Activated T-helper 17 cell treated with anti-CD3 and anti-CD28 coated beads, Interleukin-2, amount 50 U/mL, for 72 hours (primary cell): ENCODE measurements around the gene PSMC5. TPM values are rescaled to one million over a fixed set of nuclear protein-coding genes. Genes with fewer than 3 reads are reported as not detected.
"Not testable (repeated sequence)": the region's sequence is repeated elsewhere in the genome, so short reads cannot be mapped to it uniquely, and the experiment has no call there.

Experiments used
- ATAC-seq: fragments of 150-1000 bp; cut with Tn5 transposase; replicated peaks from 2 replicates; pipeline ENCODE4 v1.10.0; 2021; ENCODE audit warnings: mild to moderate bottlenecking, moderate library complexity
- H3K27ac Mint-ChIP-seq: one replicate; pipeline ENCODE4 v1.8.0; 2022; ENCODE audit warnings: mixed read lengths
- H3K27me3 Mint-ChIP-seq: one replicate; pipeline ENCODE4 v1.8.0; 2022; ENCODE audit warnings: mixed read lengths
- H3K36me3 Mint-ChIP-seq: one replicate; pipeline ENCODE4 v1.8.0; 2022; ENCODE audit warnings: low read depth, mild to moderate bottlenecking, mixed read lengths
- H3K4me1 Mint-ChIP-seq: one replicate; pipeline ENCODE4 v1.8.0; 2022; ENCODE audit warnings: mixed read lengths
- H3K4me3 Mint-ChIP-seq: one replicate; pipeline ENCODE4 v1.8.0; 2022; ENCODE audit warnings: mild to moderate bottlenecking, mixed read lengths
- H3K9me3 Mint-ChIP-seq: one replicate; pipeline ENCODE4 v1.8.0; 2022; ENCODE audit warnings: mixed read lengths
- total RNA-seq, 2 donors: library from RNA; stranded (reverse); gene quantifications; one replicate each; pipeline ENCODE4 v1.2.3, GENCODE V29; 2022

Gene PSMC5
- total RNA-seq, 2 donors from 2014 or later: 102 to 172 TPM

DNA sequence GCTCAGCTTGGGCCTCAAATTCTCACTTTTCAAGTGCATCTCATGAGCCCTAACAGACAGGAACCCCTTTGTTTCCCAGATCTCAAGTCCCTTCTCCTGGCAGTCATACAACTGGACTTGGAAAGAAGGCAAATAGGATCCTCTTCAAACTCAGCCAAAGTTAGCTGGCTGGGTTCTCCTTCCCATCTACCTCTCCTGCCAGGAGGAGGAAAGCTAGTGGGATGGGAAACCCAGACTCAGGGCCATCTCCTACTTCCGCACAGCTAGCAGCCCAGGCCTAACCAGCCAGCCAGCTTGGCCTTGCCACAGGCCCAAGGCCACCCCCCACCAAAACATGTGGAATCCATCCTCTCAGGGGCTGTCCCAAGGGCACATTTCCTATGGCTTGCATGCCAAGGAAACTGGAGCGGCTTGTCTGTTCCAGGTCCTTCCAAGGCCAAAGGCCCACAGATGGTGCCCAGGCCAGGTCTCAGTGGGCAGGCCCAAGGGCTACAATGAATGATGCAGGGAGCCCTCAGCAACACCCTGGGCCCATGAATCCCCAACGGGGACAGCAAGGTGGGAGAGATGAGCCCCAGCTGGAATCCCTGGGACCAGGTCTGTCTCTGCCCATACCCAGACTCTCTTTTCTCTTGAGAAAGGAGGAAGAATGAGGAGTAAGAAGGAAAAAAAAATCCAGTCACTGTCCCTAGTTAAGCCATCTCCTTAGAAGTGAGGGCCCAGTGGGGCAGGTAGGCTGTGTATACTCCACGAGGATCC lies 13.5 kb downstream of the PSMC5 start:
- H3K27me3 Mint-ChIP-seq: no peaks in the 10 kb centered on the region
- H3K36me3 Mint-ChIP-seq: peaks cover 30% of the 10 kb centered on the region
- ATAC-seq: no peak
- peak overlapping the region; percentile 93 for H3K4me3 Mint-ChIP-seq
- H3K9me3 Mint-ChIP-seq: no peaks in the 10 kb centered on the region
- H3K27ac Mint-ChIP-seq: peak overlapping the region; percentile 96
- peaks cover 13% of the 10 kb centered on the region for H3K4me1 Mint-ChIP-seq

DNA sequence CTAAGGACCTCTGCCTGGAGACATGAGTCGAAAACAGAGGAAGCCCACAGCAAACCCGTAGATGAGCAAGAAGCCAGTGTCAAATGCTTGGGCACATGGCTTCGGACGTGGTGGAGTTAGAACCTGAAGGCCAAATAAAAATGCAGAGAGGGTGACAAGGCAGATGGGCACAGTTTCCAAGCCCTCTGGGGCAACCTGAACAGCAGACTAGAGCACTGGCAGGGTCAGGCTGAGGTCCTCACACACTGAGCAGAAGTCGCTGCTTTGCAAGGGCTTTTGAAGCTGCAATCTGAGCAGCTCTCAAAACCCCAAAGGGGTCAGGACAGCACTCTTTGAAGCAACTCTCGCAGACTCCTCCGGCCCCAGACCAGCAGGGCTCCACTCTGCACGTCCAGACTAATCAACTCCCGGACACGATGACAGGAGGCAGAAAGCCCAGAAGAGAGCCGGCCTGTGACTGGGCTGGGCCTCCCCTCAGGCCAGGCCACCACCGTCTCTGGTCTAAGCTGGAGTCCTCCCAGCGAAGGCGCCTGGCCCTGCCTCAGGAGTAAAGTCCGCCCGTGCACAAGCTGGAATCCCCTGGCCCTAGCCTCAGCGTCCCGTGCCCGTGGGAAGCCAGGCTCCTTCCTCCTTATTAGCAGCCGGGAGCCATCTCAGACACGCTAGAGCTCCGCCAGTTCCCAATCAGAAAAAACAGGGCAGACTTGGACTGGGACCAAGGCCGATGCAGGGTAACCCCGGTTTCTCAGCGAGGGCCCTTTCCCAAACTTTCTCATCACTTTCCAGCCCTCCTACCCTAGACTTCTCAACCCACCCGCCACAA lies 14.3 kb downstream of the PSMC5 start:
- Mint-ChIP-seq H3K9me3 (no peaks in the 10 kb centered on the region), H3K4me1 (peaks cover 13% of the 10 kb centered on the region), H3K27ac (peak overlapping the region; percentile 96), H3K4me3 (peak overlapping the region; percentile 93), H3K27me3 (no peaks in the 10 kb centered on the region), H3K36me3 (peaks cover 22% of the 10 kb centered on the region)
- no peak for ATAC-seq

DNA sequence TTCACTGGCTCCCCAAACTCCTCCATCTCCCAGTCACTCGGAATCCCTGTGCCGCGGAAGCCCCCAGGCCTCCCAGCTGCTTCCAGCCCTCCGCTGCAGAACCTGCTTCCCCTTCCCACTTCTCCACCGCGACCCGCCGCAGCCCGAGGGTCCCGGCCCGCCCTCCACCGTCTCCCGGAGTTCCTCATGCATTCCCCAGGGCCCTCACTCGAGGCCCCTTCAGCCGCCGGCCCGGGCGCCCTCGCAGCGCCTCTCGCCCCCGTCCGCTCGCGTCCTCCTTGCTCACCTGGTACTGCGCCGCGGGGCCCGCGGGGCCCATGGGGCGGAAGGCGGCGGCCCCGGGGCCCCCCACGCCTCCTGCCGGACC lies 14.9 kb downstream of the PSMC5 start:
- Mint-ChIP-seq H3K27ac (peak overlapping the region; percentile 96), H3K9me3 (no peaks in the 10 kb centered on the region), H3K4me1 (peaks cover 13% of the 10 kb centered on the region), H3K27me3 (no peaks in the 10 kb centered on the region), H3K4me3 (peak overlapping the region; percentile 93), H3K36me3 (peaks cover 16% of the 10 kb centered on the region)
- peak; percentile 20 for ATAC-seq

DNA sequence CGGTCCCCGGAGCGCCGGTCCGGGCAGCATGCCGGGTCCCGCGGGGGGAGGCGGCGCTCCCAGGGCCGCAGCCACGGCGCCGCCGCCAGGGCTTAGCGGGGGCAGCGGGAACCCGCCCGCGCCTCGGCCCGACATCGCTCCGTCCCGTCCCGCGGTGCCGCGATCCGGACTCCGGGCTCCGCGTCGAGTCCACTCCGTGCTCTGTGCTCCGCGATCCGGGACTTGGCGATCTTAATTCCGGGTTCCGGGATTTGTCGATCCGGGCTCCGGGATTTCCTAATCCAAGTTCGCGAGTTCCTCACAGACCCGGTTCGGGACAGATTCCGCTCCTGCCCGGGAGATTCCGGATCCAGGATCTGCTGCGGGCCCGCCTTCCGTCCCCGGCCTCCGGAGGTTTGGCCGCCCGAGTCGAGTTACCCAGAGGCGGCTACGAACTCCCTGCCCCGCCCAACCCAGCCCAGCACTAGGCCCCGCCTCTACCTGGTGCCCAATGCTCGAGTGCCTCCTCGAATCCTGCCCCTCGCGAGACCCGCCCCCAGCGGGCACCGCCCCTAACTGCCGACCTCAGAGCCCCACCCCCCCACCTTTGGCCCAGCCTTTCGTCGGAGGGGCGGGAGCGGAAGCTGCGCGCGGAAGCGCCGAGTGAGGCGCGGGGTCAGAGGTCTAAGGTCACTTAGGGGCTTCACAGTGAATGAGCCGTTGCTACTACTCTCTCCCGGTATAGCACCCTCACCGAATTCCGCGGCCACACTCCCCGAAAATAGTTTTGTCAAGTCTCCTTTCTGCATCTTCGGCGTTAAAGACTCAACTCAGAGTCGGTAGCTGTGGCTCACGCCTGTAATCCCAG lies 15.5 kb downstream of the PSMC5 start, which contains the start of gene SMARCD2:
Gene SMARCD2 (minus strand): TSS at position 146 of the 847 bp plus-strand sequence. CDS start 11 bp downstream, at position 135.
- Mint-ChIP-seq H3K4me3 (peak within 1 kb of the TSS; percentile 93), H3K27ac (peak within 1 kb of the TSS; percentile 96), H3K36me3 (peaks cover 15% of the 10 kb centered on the region), H3K27me3 (no peaks in the 10 kb centered on the region), H3K4me1 (peaks cover 13% of the 10 kb centered on the region), H3K9me3 (no peaks in the 10 kb centered on the region)
- peak; percentile 93 for ATAC-seq

DNA sequence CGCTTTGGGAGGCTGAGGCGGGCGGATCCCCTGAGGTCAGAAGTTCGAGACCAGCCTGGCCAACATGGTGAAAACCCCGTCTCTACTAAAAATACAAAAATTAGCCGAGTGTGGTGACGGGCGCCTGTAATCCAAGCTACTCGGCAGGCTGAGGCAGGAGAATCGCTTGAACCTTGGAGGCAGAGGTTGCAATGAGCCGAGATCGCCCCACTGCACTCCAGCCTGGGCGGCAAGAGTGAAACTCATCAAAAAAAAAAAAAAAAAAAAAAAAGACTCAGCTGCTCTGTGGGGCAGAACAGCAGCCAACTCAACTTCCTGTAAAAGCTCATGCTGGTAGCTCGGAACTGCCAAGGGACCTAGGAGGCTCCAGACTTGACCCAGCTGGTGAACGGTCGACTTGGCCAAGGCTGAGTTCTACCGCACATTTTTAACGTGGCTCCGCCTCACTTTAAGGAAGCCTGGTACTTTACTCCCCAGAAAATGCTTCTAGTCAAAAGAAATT lies 16.2 kb downstream of the PSMC5 start:
- peaks cover 17% of the 10 kb centered on the region for H3K4me1 Mint-ChIP-seq
- peaks cover 20% of the 10 kb centered on the region for H3K36me3 Mint-ChIP-seq
- H3K27me3 Mint-ChIP-seq, H3K9me3 Mint-ChIP-seq: not testable (repeated sequence)
- peak overlapping the region; percentile 93 for H3K4me3 Mint-ChIP-seq
- ATAC-seq: peak; percentile 12
- H3K27ac Mint-ChIP-seq: peak overlapping the region; percentile 86

DNA sequence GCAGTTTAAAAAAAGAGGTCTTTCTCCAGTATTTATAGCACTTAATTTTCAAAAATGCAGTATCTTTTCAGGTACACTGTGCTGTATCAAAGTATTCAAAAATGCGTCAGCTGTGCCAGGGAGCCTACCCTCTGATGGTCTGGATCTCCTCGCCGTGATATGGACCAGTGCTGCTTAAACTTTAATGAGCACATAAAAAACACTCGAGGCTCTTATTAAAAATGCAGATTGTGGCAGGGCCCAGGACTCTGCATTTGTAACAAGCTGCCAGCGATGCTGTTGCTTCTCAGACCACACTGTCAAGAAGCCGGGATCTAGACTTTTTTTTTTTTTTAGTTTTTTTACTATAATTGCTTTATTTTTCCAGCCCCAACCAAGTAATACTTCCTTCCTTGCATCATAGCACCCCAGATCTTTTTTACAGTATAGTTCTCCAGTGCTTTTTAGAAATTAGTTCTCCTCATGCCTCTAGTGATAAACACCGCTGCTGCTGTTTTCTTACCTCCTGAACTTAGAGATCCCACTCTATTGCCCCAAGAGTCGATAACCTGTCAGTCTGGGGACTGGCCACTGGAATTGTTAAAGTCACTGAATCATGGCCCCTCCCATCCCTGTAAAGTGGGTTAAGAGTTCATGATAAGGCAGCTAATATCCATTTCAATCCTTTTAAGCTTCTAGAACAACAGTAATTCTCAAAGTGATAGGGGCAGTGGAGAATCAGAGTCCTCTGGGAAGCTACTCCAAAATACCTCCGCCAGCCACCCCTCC lies 16.9 kb downstream of the PSMC5 start:
- H3K4me3 Mint-ChIP-seq: peak overlapping the region; percentile 93
- peak overlapping the region; percentile 86 for H3K27ac Mint-ChIP-seq

DNA sequence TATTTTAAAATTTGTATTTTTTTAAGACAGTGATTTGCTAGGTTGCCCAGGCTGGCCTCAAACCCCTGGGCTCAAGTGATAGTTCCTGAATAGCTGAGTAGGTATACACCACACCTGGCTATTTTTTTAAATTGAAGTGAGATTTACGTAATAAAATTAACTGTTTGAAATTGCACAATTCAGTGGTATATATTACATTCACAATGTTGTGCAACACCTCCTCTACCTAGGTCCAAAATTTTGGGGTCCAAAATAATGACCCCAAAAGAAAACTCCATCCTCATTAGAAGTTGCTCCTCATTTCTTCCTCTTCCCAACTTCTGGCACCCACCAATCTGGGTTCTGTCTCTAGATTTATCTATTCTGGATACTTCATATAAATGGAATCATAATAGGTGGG lies 18.3 kb downstream of the PSMC5 start:
- Mint-ChIP-seq H3K9me3 (peaks cover 9% of the 10 kb centered on the region), H3K4me3 (no peak overlapping the region), H3K4me1 (peaks cover 20% of the 10 kb centered on the region), H3K36me3 (peaks cover 22% of the 10 kb centered on the region), H3K27ac (no peak overlapping the region), H3K27me3 (no peaks in the 10 kb centered on the region)
- no peak for ATAC-seq

More for the DNA sequence above, 16.9 kb downstream of the PSMC5 start:
- H3K36me3 Mint-ChIP-seq: peaks cover 24% of the 10 kb centered on the region
- H3K9me3 Mint-ChIP-seq: peaks cover 8% of the 10 kb centered on the region
- peaks cover 22% of the 10 kb centered on the region for H3K4me1 Mint-ChIP-seq
- no peaks in the 10 kb centered on the region for H3K27me3 Mint-ChIP-seq
- ATAC-seq: no peak

DNA sequence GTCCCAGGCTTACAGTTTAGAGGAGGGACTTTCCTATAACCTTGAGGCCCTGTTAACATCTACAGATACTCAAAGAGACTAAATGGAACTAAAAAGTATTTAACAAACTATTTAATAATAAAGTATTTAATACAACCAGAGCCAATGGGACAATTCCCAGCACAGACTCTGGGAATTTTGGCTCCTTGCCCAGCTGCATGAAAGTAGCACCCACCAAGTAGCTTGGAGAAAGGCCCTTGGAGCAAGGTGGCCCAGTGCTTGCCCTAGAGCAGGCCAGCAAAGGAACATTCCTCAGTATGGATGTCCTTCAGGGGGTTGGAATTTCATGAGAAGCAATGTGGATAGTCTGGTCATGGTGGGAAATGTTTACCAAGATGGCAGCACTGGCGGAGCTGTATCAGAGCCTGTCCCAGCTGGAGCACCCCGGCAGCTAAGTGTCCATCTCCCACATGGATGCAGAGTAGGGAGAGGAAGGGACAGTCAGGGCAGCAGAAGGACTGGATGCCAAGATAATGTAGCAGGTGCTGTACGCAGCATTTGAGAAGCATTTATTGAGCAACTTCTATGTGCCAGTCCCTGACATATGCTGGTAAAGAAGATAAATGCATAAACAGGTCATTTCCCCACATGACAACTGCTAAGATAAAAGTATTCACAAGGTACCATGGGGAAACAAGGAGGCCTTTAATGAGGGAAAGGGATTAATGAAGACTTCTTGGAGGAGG lies 20.5 kb downstream of the PSMC5 start:
- Mint-ChIP-seq H3K4me1 (peaks cover 14% of the 10 kb centered on the region), H3K4me3 (peak overlapping the region; percentile 83), H3K9me3 (peaks cover 9% of the 10 kb centered on the region), H3K27me3 (no peaks in the 10 kb centered on the region), H3K27ac (peak overlapping the region; percentile 97), H3K36me3 (peaks cover 10% of the 10 kb centered on the region)
- no peak for ATAC-seq

DNA sequence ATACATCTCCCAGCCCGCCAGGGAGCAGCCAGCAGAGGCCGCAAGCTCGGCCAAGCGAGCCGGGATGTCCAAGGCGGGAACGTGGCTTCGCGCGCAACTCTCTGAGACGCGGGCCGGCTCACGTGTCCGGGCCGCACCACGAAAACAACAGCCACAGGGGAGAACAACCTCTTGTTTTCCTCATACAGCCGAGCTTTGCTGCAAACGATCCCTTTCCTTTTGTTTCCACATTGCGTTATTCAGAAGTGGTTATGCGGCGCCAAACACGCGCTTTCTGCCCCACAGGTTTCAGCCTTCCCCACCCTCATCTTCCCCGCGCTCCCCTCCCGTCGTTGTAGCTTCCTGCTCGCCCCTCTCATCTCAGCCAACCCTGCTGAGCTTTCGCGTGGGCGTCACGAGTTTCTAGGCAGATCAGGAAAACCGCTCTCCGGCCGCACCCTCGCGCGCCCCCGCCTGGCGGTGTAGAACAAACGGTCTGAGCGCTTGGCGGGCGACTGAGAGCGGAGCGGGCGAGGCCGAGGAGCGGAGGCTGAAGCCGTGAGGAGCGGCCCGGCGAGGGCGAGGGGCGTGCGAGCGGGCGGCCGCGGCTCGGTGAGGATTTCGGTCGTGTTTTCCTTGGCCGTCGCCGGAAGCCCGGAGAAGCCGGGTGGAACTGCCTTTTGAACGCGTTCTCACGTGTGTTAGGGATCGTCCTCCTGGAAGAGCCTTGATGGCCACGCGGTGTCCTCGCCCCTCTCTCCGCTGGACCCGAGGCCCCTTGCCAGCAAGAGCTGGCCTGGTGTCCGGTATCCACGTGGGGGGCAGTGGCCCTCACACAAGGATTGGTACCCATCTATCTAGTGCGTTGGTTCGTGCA lies 21.8 kb downstream of the PSMC5 start:
- H3K4me3 Mint-ChIP-seq: peak overlapping the region; percentile 83
- peak; percentile 94 for ATAC-seq
- H3K27me3 Mint-ChIP-seq: no peaks in the 10 kb centered on the region
- peak overlapping the region; percentile 97 for H3K27ac Mint-ChIP-seq
- peaks cover 14% of the 10 kb centered on the region for H3K4me1 Mint-ChIP-seq
- H3K9me3 Mint-ChIP-seq: peaks cover 9% of the 10 kb centered on the region
- H3K36me3 Mint-ChIP-seq: peaks cover 10% of the 10 kb centered on the region

DNA sequence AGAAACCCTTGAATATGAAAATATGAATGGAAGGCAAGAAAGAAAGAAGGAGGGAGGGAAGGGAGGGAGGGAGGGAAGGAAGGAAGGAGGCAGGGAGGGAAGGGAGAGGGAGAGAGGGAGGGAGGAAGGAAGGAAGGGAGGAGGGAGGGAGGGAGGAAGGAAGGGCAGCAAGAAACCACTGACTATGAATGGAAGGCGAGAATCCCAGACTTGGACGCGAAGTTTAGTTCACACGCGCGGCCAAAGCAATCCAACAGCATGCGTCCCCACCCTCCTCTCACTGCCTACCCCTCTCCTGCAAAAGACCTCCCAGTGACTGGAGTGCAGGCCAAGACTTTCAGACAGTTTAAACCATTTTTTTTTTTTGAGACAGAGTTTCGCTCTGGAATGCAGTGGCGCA lies 23.2 kb downstream of the PSMC5 start:
- peaks cover 9% of the 10 kb centered on the region for H3K9me3 Mint-ChIP-seq
- no peaks in the 10 kb centered on the region for H3K27me3 Mint-ChIP-seq
- no peak overlapping the region for H3K4me3 Mint-ChIP-seq
- H3K4me1 Mint-ChIP-seq: peaks cover 10% of the 10 kb centered on the region
- peaks cover 10% of the 10 kb centered on the region for H3K36me3 Mint-ChIP-seq
- ATAC-seq: no peak
- H3K27ac Mint-ChIP-seq: no peak overlapping the region

DNA sequence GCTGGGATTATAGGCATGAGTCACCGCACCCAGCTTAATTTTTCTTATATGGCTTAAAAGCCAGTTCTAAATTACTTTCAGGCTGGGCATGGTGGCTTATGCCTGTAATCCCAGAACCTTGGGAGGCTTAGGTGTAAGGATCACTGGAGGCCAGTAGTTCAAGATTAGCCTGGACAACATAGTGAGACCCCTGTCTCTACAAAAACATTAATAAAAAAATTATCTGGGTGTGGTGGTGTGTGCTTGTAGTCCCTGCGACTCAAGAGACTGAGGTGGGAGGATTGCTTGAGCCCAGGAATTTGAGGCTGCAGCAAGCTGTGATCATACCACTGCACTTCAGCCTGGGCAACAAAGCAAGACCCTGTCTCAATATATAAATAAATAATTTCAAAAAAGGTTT lies 26.0 kb downstream of the PSMC5 start:
- no peak overlapping the region for H3K27ac Mint-ChIP-seq
- H3K9me3 Mint-ChIP-seq: peaks cover 4% of the 10 kb centered on the region
- H3K27me3 Mint-ChIP-seq: no peaks in the 10 kb centered on the region
- peaks cover 6% of the 10 kb centered on the region for H3K4me1 Mint-ChIP-seq
- ATAC-seq: no peak
- no peak overlapping the region for H3K4me3 Mint-ChIP-seq
- H3K36me3 Mint-ChIP-seq: peaks cover 6% of the 10 kb centered on the region

DNA sequence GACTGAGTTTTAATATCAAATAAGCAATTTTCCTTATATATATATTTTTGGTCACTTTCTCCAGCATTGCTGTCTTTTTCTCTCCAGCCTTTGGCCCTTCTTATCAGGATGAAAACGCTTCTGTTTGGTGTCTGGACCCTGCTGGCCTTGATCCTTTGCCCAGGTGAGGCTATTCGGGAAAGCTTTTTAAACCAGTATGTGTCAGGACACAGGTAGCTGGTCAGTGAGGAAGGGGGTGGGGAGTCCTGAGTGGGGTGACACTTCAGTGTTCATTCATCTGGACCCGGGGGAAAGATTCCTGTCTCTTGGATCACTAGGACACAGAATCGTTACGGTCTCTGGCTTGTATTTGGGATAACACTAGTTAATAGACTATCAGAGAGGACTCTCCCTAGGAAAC lies 27.5 kb downstream of the PSMC5 start:
- Mint-ChIP-seq H3K9me3 (no peaks in the 10 kb centered on the region), H3K36me3 (no peaks in the 10 kb centered on the region), H3K27me3 (no peaks in the 10 kb centered on the region), H3K27ac (no peak overlapping the region), H3K4me3 (no peak overlapping the region), H3K4me1 (no peaks in the 10 kb centered on the region)
- ATAC-seq: no peak
